HCT116 (cell line): Measurements from ENCODE around the gene TMEM94. TPM values are rescaled to one million over a fixed set of nuclear protein-coding genes. Genes with fewer than 3 reads are reported as not detected.

Source experiments
- ATAC-seq: fragments of 200-7000 bp; cut with Tn5 transposase; 2 replicates; pipeline ENCODE4 v1.9.1; 2020; ENCODE audit warnings: mild to moderate bottlenecking, moderate library complexity
- BruUV-seq: library from RNA; stranded (reverse); fragments of 400-500 nt; replicated peaks from 2 replicates; lab custom pipeline; 2021; lab: Mats Ljungman, UMichigan
- CTCF ChIA-PET: fragments of 300-600 bp; sonication (Branson Sonifier 250); formaldehyde crosslinking; loops from one replicate; lab custom pipeline; 2021; ENCODE audit warnings: antibody characterized with exemption; lab: Charles Lee
- POLR2A ChIA-PET: fragments of 300-600, 350-600 bp; sonication (Branson Sonifier 250); formaldehyde crosslinking; loops from one replicate; lab custom pipeline; 2021; ENCODE audit warnings: antibody characterized with exemption; lab: Charles Lee
- RAD21 ChIA-PET, 2 experiments: fragments of 300-600 bp; sonication (Branson Sonifier 250); formaldehyde crosslinking; loops; one replicate each; lab custom pipeline; 2023; ENCODE audit warnings: low total read pairs in 2 of 2; ENCODE audit not compliant: uncharacterized antibody in 2 of 2, unreplicated experiment in 2 of 2, low non-redundant PET in 1 of 2; lab: Charles Lee
- DNase-seq: peaks from one replicate; pipeline ENCODE4 v3.0.0-alpha.2; 2010; ENCODE audit warnings: low read depth, low spot score
- H2AFZ ChIP-seq: fragments of 200-600 bp; shearing (Covaris generic), sonication (generic); 2 replicates; pipeline ENCODE4 v1.6.1; 2017; ENCODE audit warnings: low read depth, mixed run types, mixed read lengths, antibody characterized with exemption, low read length; ENCODE audit not compliant: poor library complexity, severe bottlenecking
- H3K27ac ChIP-seq: 2 replicates; pipeline ENCODE4 v1.5.1; 2012; ENCODE audit warnings: low read depth, low read length
- H3K27me3 ChIP-seq: fragments of 200-600 bp; sonication (generic); 2 replicates; pipeline ENCODE4 v1.6.1; 2016; ENCODE audit warnings: mixed run types, low read length, mixed read lengths; ENCODE audit not compliant: insufficient read depth
- H3K36me3 ChIP-seq, 2 experiments: fragments of 200-500 bp in 1 of 2; fragments of 200-600 bp in 1 of 2; sonication (Bioruptor generic) in 1 of 2; sonication (generic) in 1 of 2; 2 replicates each; pipeline versions ENCODE4 v1.5.1 to v1.6.1; 2014 to 2016; ENCODE audit warnings: low read length in 2 of 2, inconsistent platforms in 1 of 2, mixed read lengths in 1 of 2, mixed run types in 1 of 2; ENCODE audit not compliant: insufficient read depth in 2 of 2, control insufficient read depth in 1 of 2
- H3K4me1 ChIP-seq, 2 experiments: fragments of 200-600 bp in 1 of 2; sonication (generic) in 1 of 2; 2 replicates each; pipeline versions ENCODE4 v1.5.1 to v1.6.1; 2012 to 2017; ENCODE audit warnings: low read length in 2 of 2, inconsistent platforms in 1 of 2, mild to moderate bottlenecking in 1 of 2, mixed read lengths in 1 of 2, mixed run types in 1 of 2, moderate library complexity in 1 of 2; ENCODE audit not compliant: insufficient read depth in 2 of 2, control insufficient read depth in 1 of 2
- H3K4me2 ChIP-seq: fragments of 200-600 bp; sonication (generic); 2 replicates; pipeline ENCODE4 v1.6.1; 2017; ENCODE audit warnings: mixed run types, low read length, mixed read lengths
- H3K4me3 ChIP-seq, 2 experiments: fragments of 200-600 bp in 1 of 2; sonication (generic) in 1 of 2; replicated peaks in 1 of 2; 2 replicates each; pipeline ENCODE4 v1.5.1; 2011 to 2016; ENCODE audit warnings: low read length in 2 of 2, control low read depth in 1 of 2, low read depth in 1 of 2, mild to moderate bottlenecking in 1 of 2, mixed read lengths in 1 of 2, mixed run types in 1 of 2
- H3K79me2 ChIP-seq: fragments of 200-600 bp; sonication (generic); 2 replicates; pipeline ENCODE4 v1.6.1; 2017; ENCODE audit warnings: mild to moderate bottlenecking, mixed run types, low read length, moderate library complexity, mixed read lengths; ENCODE audit not compliant: insufficient read depth
- H3K9ac ChIP-seq: fragments of 200-600 bp; sonication (generic); 2 replicates; pipeline ENCODE4 v1.6.1; 2016; ENCODE audit warnings: low read length, mixed read lengths
- H3K9me2 ChIP-seq: fragments of 200-600 bp; sonication (generic), shearing (Covaris generic); 2 replicates; pipeline ENCODE4 v1.6.1; 2017; ENCODE audit warnings: mixed run types, mild to moderate bottlenecking, moderate library complexity; ENCODE audit not compliant: insufficient read depth
- H3K9me3 ChIP-seq, 2 experiments: fragments of 200-500 bp in 1 of 2; fragments of 200-600 bp in 1 of 2; sonication (Bioruptor generic) in 1 of 2; sonication (generic) in 1 of 2; 2 replicates each; pipeline ENCODE4 v1.6.1; 2014 to 2017; ENCODE audit warnings: low read length in 2 of 2, mixed read lengths in 2 of 2, inconsistent platforms in 1 of 2, low read depth in 1 of 2, mild to moderate bottlenecking in 1 of 2, mixed run types in 1 of 2, moderate library complexity in 1 of 2; ENCODE audit not compliant: control insufficient read depth in 1 of 2, insufficient read depth in 1 of 2
- H4K20me1 ChIP-seq: fragments of 200-600 bp; sonication (generic), shearing (Covaris generic); 2 replicates; pipeline ENCODE4 v1.6.1; 2017; ENCODE audit warnings: mixed run types, mild to moderate bottlenecking, moderate library complexity; ENCODE audit not compliant: insufficient read depth
- CBX3 ChIP-seq: IDR thresholded peaks from 2 replicates; pipeline ENCODE4 v1.6.1; 2012; ENCODE audit warnings: low read depth
- CTCF ChIP-seq, 3 experiments: fragments of 200-600 bp in 1 of 3; sonication (generic) in 1 of 3; IDR thresholded peaks in 2 of 3; conservative IDR thresholded peaks in 1 of 3; 2 replicates each; pipeline ENCODE4 v1.5.1; 2012 to 2017; ENCODE audit warnings: low read depth in 2 of 3, low read length in 2 of 3, antibody characterized with exemption in 1 of 3, borderline replicate concordance in 1 of 3, control low read depth in 1 of 3, mild to moderate bottlenecking in 1 of 3, mixed read lengths in 1 of 3, mixed run types in 1 of 3, moderate library complexity in 1 of 3; ENCODE audit not compliant: insufficient read depth in 1 of 3
- ELF1 ChIP-seq: IDR thresholded peaks from 2 replicates; pipeline ENCODE4 v1.6.1; 2012; ENCODE audit warnings: low read depth, borderline replicate concordance
- EZH2 ChIP-seq: fragments of 200-600 bp; sonication (generic); IDR thresholded peaks from 2 replicates; pipeline ENCODE4 v1.6.1; 2017; ENCODE audit warnings: antibody characterized with exemption, mixed run types
- SIN3A ChIP-seq: IDR thresholded peaks from 2 replicates; pipeline ENCODE4 v1.6.1; 2012; ENCODE audit warnings: low read depth
- SP1 ChIP-seq: IDR thresholded peaks from 2 replicates; pipeline ENCODE4 v1.6.1; 2012; ENCODE audit warnings: low read depth
- intact Hi-C: fragments of 100-400 bp; cut with micrococcal nuclease; formaldehyde crosslinking; loops from 2 replicates; pipeline ENCODE4 v1.10.0; 2022
- total RNA-seq: library from RNA; stranded (reverse); gene quantifications from one replicate; pipeline ENCODE4 v1.2.1, GENCODE V29; 2021; ENCODE audit not compliant: unreplicated experiment

Gene TMEM94
- total RNA-seq, 1 experiment from 2014 or later, result 75.4 TPM

DNA sequence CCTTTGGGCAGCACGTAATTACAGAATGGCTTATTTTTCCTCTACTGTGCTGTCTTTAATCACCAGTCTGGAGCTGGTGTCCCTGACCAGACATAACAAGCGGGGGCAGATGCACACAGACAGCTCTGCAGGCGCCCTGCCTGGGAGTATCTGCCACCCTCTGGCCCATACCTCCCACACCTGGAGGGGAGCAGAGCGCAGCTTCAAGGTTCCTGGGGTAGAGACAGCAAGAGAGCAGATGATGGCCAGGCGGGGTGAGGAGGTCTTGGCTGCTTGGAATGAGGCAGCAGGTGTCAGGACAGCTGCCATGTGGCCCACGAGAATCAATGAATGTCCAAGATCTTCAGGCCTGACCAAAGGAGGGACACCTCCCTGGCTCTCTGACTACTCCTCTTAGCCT is 23.8 kb downstream of the TMEM94 start (continued):
- no peak for TF ChIP-seq SP1
- no peak for TF ChIP-seq CBX3
- TF ChIP-seq CTCF (IDR thresholded peaks at IDR 0.05 in 2 of 3, conservative IDR thresholded peaks at IDR 0.05 in 1 of 3; ENCODE audit: borderline replicate concordance in 1 of 3, insufficient read depth in 1 of 3, low read depth in 2 of 3, low read length in 2 of 3), result no peak
- no peak for TF ChIP-seq ELF1
- TF ChIP-seq EZH2, result no peak

DNA sequence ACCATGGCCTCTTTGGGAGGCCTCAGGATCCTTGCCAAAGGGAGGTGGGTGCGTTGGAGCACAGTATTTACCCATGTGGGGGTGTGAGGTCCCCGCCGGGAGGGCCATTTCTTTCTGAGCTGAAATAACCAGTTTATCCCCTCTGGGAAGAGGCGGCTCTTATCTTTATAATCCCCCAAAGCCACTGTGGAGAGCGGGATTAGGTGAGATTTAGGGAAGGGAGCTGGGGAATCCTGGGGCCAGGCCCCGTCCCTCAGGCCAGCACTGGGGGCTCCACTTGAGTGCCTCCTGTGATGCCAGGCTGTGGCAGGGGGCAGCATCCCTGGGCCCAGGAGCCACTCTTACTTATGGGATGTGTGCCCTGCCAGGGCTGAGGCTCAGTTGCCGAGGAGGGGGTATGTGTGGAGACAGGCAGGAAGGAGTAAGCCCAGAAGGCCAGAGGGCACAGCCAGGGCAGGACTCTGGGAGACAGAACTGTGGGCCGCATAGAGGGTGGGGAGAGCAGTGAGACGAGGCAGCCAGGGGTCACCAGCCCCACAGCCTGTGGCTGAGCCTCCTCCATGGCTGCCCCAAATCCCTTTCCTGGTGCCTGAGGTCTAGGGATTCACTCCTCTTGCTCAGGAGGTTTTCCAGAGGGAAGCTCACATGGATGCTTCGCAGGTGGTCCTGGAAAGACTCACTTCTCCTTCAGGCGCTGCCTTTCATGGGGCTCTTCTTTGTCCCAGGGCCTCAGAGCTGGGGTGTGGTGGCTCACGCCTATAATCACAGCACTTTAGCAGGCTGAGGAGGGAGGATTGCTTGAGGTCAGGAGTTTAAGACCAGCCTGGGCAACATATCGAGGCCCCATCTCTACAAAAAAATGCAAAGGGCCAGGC is 25.0 kb downstream of the TMEM94 start:
- Histone ChIP-seq H3K79me2 (no peaks in the 10 kb centered on the region), H3K4me2 (no peak overlapping the region), H3K9ac (no peak overlapping the region), H3K27ac (no peak overlapping the region), H3K4me3 (no peak overlapping the region), H2AFZ (no peak overlapping the region), H3K9me3 (no peaks in the 10 kb centered on the region), H3K4me1 (no peaks in the 10 kb centered on the region), H3K27me3 (no peaks in the 10 kb centered on the region), H3K36me3 (no peaks in the 10 kb centered on the region), H3K9me2 (no peaks in the 10 kb centered on the region), H4K20me1 (no peaks in the 10 kb centered on the region)
- BruUV-seq, result no TSS peak
- ATAC-seq, result no peak
- no peak for DNase-seq
- ChIA-PET POLR2A (interaction anchor here (1.1 kb wide), 1 partner anchor 18 kb away, joined by 5 read pairs; no protein-coding TSS in a partner anchor), RAD21 (no interaction called here), CTCF (interaction anchor here (0.7 kb wide), 1 partner anchor 374 kb away, joined by 4 read pairs; the partner anchor contains the start of gene WBP2)
- intact Hi-C loops, result no loop called here
- TF ChIP-seq SIN3A, result no peak
- TF ChIP-seq CBX3, result no peak
